Measurements from ENCODE around the gene SLC36A4. TPM values are rescaled to one million over a fixed set of nuclear protein-coding genes. Genes with fewer than 3 reads are reported as not detected.

The SLC36A4 gene
- total and polyA plus RNA-seq, 2 donors from 2014 or later, result 8.2 to 19.4 TPM

GRCh38 chr11:93099806-93100205 is 98.0 kb downstream of the SLC36A4 start:
- no peaks in the 10 kb centered on the region for H3K27me3 ChIP-seq (ENCODE audit: control insufficient read depth, insufficient read depth, low read length)
- TF ChIP-seq, protein P1, sequence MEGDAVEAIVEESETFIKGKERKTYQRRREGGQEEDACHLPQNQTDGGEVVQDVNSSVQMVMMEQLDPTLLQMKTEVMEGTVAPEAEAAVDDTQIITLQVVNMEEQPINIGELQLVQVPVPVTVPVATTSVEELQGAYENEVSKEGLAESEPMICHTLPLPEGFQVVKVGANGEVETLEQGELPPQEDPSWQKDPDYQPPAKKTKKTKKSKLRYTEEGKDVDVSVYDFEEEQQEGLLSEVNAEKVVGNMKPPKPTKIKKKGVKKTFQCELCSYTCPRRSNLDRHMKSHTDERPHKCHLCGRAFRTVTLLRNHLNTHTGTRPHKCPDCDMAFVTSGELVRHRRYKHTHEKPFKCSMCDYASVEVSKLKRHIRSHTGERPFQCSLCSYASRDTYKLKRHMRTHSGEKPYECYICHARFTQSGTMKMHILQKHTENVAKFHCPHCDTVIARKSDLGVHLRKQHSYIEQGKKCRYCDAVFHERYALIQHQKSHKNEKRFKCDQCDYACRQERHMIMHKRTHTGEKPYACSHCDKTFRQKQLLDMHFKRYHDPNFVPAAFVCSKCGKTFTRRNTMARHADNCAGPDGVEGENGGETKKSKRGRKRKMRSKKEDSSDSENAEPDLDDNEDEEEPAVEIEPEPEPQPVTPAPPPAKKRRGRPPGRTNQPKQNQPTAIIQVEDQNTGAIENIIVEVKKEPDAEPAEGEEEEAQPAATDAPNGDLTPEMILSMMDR (IDR thresholded peaks at IDR 0.05; ENCODE audit: borderline replicate concordance, extremely low read depth, insufficient read depth), result no peak
- no peaks in the 10 kb centered on the region for H3K4me1 ChIP-seq (ENCODE audit: control insufficient read depth in 2 of 3, insufficient read depth in 2 of 3, low read depth in 1 of 3, low read length in 3 of 3)
- no peak for DNase-seq
- intact Hi-C loops (cut with DNase I), result no loop called here
- no peak overlapping the region for H3K9ac ChIP-seq (ENCODE audit: low read length in 3 of 3)
- H3K27ac ChIP-seq (ENCODE audit: low read depth in 2 of 2, low read length in 2 of 2), result no peak overlapping the region
- no peaks in the 10 kb centered on the region for H3K36me3 ChIP-seq (ENCODE audit: control insufficient read depth in 2 of 3, insufficient read depth in 3 of 3, low read length in 3 of 3)
- H3K9me3 ChIP-seq (ENCODE audit: control insufficient read depth in 2 of 3, insufficient read depth in 1 of 3, low read length in 3 of 3), result no peaks in the 10 kb centered on the region
- no peak overlapping the region for H3K4me3 ChIP-seq (ENCODE audit: low read length in 3 of 3)
- FAIRE-seq, result no peak

Other genes with a start within 250 kb of the SLC36A4 start
- gene MTNR1B, start 228.3 kb downstream of the SLC36A4 start, total RNA-seq, result not detected
- not detected for gene MTNR1B, start 228.3 kb downstream of the SLC36A4 start, polyA plus RNA-seq (ENCODE audit: insufficient read depth, low read depth, low replicate concordance)
- 0.57 TPM for gene DEUP1, start 132.8 kb upstream of the SLC36A4 start, total RNA-seq
- 0.88 TPM for gene DEUP1, start 132.8 kb upstream of the SLC36A4 start, polyA plus RNA-seq (ENCODE audit: insufficient read depth, low read depth, low replicate concordance)

All from kidney (tissue), 14 donors.